SK-N-SH treated with all-trans-retinoic acid at 6 μM for 48 hours (cell line): ENCODE data around the gene CLCN1.

Source experiments
- ARNTL ChIP-seq: fragments of 450-650 bp; formaldehyde crosslinking; IDR thresholded peaks from 2 replicates; pipeline ENCODE4 v1.5.0; 2020; ENCODE audit warnings: low read depth, mild to moderate bottlenecking, moderate library complexity, borderline replicate concordance
- BACH2 ChIP-seq: fragments of 250-450 bp; sonication (Bioruptor Pico); IDR thresholded peaks from 2 replicates; pipeline ENCODE4 v1.9.0; 2021; ENCODE audit warnings: mild to moderate bottlenecking, borderline replicate concordance
- CSDC2 ChIP-seq: fragments of 250-450 bp; sonication (Bioruptor Pico); IDR thresholded peaks from 2 replicates; pipeline ENCODE4 v1.5.0; 2020; ENCODE audit warnings: mild to moderate bottlenecking, moderate library complexity
- ESRRG ChIP-seq: fragments of 250-450 bp; sonication (Bioruptor Pico); IDR thresholded peaks from 2 replicates; pipeline ENCODE4 v1.6.1; 2021; ENCODE audit warnings: mild to moderate bottlenecking
- ISL1 ChIP-seq: fragments of 250-450 bp; sonication (Bioruptor Pico); IDR thresholded peaks from 2 replicates; pipeline ENCODE4 v2.1.2; 2022; ENCODE audit warnings: mild to moderate bottlenecking, moderate library complexity
- POU6F1 ChIP-seq: fragments of 250-450 bp; sonication (Bioruptor Pico); IDR thresholded peaks from 2 replicates; pipeline ENCODE4 v1.8.0; 2021; ENCODE audit warnings: low read depth, mild to moderate bottlenecking, moderate library complexity, borderline replicate concordance
- RARB ChIP-seq: fragments of 250-450 bp; sonication (Bioruptor Pico); IDR thresholded peaks from 2 replicates; pipeline ENCODE4 v1.8.0; 2021; ENCODE audit warnings: mild to moderate bottlenecking, moderate library complexity
- ZFP3 ChIP-seq: fragments of 250-450 bp; sonication (Bioruptor Pico); IDR thresholded peaks from 2 replicates; pipeline ENCODE4 v1.5.0; 2020; ENCODE audit warnings: mild to moderate bottlenecking, moderate library complexity
- TF ChIP-seq, protein P1 (sequence below): fragments of 250-450 bp; sonication (Bioruptor Pico); IDR thresholded peaks from 2 replicates; pipeline ENCODE4 v1.5.0; 2020; ENCODE audit warnings: mild to moderate bottlenecking, moderate library complexity
- TF ChIP-seq, protein P2 (sequence below): fragments of 250-450 bp; sonication (Bioruptor Pico); IDR thresholded peaks from 2 replicates; pipeline ENCODE4 v1.5.1; 2021; ENCODE audit warnings: mild to moderate bottlenecking, moderate library complexity

GRCh38 chr7:143288836-143289235 is 27.1 kb upstream of the CLCN1 start:
- TF ChIP-seq ZFP3 (no peak), POU6F1 (CRISPR knock-in tag) (no peak), ESRRG (CRISPR knock-in tag) (no peak), BACH2 (no peak), ISL1 (CRISPR knock-in tag) (no peak), RARB (CRISPR knock-in tag) (no peak), CSDC2 (no peak), ARNTL (CRISPR knock-in tag) (no peak)
- TF ChIP-seq, protein P1, sequence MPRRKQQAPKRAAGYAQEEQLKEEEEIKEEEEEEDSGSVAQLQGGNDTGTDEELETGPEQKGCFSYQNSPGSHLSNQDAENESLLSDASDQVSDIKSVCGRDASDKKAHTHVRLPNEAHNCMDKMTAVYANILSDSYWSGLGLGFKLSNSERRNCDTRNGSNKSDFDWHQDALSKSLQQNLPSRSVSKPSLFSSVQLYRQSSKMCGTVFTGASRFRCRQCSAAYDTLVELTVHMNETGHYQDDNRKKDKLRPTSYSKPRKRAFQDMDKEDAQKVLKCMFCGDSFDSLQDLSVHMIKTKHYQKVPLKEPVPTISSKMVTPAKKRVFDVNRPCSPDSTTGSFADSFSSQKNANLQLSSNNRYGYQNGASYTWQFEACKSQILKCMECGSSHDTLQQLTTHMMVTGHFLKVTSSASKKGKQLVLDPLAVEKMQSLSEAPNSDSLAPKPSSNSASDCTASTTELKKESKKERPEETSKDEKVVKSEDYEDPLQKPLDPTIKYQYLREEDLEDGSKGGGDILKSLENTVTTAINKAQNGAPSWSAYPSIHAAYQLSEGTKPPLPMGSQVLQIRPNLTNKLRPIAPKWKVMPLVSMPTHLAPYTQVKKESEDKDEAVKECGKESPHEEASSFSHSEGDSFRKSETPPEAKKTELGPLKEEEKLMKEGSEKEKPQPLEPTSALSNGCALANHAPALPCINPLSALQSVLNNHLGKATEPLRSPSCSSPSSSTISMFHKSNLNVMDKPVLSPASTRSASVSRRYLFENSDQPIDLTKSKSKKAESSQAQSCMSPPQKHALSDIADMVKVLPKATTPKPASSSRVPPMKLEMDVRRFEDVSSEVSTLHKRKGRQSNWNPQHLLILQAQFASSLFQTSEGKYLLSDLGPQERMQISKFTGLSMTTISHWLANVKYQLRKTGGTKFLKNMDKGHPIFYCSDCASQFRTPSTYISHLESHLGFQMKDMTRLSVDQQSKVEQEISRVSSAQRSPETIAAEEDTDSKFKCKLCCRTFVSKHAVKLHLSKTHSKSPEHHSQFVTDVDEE (CRISPR knock-in tag): no peak
- TF ChIP-seq, protein P2, sequence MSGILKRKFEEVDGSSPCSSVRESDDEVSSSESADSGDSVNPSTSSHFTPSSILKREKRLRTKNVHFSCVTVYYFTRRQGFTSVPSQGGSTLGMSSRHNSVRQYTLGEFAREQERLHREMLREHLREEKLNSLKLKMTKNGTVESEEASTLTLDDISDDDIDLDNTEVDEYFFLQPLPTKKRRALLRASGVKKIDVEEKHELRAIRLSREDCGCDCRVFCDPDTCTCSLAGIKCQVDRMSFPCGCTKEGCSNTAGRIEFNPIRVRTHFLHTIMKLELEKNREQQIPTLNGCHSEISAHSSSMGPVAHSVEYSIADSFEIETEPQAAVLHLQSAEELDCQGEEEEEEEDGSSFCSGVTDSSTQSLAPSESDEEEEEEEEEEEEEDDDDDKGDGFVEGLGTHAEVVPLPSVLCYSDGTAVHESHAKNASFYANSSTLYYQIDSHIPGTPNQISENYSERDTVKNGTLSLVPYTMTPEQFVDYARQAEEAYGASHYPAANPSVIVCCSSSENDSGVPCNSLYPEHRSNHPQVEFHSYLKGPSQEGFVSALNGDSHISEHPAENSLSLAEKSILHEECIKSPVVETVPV (CRISPR knock-in tag): no peak
